Stimulated activated CD4-positive, alpha-beta T cell treated with anti-CD3 and anti-CD28 coated beads, Interleukin-1b, Interleukin-23, amount 100 ng/mL, for 48 hours (primary cell): ENCODE data around the gene DNAH8.
"Not testable (repeated sequence)": the region's sequence is repeated elsewhere in the genome, so short reads cannot be mapped to it uniquely, and the experiment has no call there.

ENCODE experiments used
- DNase-seq: peaks from one replicate; pipeline ENCODE4 v3.0.0-alpha.2; 2020

The DNAH8 gene

DNA sequence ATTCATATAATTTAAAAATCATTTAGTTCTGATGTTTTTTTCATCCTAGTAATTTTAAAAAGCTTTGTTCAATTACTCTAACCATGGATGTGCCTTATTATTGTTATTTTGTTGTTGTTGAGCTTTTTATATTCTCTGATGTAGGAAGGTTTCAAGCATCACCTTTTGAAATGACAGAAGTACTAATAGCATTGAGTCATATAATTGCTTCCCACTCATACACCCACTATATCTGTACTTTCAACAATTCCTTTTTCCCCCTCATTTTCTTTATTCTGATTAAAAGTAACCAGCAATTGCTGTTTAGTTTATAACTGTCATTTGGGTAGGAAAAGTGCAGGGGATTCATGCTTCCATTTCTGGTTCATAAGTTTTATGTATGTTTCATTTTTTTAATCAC lies 38.6 kb downstream of the DNAH8 start:
- DNase-seq = no peak

DNA sequence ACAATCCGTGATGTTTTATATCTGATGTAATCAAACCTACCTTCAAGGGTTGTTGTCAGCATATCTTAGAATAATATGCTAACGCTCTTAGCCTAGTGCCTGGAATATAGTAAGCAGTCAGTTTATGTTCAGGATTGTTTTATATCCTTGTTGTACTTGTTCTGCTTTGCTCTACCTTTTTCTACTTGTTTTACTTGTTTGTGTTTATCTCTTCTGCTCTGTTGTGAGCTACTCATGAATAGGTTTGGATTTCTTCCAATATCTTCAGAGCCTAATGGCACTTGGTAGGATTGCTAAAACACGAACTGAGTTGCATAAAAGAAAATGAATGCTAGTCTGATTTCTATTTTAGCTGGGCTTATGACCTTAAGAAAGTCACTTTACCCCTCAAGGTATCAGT lies 40.1 kb downstream of the DNAH8 start:
- no peak for DNase-seq

DNA sequence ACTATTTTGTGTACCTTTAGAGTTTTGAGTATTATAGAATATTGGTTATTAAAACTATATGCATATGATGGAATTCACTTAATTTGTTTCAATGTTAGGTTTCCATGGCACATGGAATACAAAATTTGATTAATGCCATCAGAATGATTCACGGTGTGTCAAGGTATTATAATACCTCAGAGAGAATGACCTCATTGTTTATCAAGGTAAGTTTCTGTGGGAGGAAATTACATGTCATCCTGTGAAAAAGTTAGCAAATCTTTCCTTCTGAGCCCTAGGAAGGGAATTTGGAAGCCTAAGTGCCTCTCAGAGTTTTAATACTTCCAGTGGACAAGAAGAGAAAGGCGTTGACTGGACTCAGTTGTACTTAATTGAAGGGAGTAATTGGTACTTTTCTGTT lies 40.8 kb downstream of the DNAH8 start:
- no peak for DNase-seq

DNA sequence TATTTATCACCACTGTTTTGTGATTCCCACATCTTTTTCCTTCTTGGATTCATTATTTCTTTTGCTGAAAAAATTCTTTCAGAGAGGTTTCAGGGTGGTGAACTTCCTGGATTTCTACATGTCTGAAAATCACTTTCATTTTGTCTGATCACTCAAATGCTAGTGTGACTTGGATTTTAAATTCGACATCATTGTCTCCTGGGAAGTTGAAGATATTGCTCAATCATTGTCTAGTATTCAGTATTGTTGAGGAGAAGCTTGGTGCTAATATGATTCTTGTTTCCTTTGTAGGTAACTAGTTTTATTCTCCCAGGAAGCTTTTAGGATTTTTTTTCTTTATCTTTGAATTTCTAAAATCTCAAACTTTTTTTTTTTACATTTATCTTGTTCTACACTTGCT lies 45.0 kb downstream of the DNAH8 start:
- DNase-seq = no peak

DNA sequence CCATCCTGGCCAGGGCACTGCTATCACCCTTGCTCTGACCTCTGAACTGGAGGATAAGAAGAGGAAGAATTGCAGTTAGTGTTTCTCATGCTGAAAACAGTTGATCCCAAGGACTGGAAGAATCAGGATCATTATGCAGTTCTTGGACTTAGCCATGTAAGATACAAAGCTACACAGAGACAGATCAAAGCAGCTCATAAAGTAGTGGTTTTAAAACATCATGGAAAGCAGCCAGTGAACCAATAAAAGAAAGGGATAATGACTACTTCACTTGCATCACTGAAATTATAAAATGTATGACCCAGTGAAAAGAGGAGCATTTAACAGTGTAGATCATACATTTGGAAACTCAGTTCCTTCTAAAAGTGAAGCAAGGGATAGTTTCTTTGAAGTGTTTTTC lies 47.7 kb downstream of the DNAH8 start:
- no peak for DNase-seq

DNA sequence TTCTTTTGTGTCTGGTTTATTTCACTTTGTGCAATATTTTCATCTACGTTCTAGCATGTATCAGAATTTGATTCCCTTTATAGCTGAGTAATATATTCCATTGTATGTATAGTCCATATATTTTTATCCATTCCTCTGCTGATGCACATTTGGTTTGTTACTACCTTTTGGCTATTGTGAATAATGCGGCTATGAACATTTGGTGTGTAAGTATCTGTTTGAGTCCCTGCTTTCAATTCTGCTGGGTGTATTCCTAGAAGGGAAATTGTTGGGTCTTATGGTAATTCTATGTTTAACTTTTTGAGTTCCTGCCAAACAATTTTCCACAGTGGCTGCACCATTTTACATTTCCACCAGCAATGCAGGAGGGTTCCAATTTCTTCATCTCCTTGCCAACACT lies 52.4 kb downstream of the DNAH8 start:
- no peak for DNase-seq

DNA sequence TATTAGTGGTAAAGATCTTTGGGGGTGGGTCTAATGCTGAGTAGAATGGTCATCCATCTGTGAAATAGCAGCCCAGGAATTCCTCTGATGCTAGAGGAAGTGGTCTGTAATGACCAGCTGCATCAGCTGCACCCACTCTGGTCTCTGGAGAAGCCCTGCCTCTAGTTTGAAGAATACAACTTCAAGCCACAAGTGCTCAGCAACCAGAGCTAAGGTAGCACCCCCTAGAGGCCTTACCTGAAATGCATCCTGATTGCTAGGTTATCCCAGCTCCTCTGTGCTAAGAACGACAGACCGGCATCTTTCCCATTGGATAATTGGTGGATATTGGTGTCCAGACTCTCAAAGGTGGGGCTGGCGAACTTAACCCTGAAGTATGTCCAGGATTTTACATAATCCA lies 58.2 kb downstream of the DNAH8 start:
- peak; percentile 10 for DNase-seq

DNA sequence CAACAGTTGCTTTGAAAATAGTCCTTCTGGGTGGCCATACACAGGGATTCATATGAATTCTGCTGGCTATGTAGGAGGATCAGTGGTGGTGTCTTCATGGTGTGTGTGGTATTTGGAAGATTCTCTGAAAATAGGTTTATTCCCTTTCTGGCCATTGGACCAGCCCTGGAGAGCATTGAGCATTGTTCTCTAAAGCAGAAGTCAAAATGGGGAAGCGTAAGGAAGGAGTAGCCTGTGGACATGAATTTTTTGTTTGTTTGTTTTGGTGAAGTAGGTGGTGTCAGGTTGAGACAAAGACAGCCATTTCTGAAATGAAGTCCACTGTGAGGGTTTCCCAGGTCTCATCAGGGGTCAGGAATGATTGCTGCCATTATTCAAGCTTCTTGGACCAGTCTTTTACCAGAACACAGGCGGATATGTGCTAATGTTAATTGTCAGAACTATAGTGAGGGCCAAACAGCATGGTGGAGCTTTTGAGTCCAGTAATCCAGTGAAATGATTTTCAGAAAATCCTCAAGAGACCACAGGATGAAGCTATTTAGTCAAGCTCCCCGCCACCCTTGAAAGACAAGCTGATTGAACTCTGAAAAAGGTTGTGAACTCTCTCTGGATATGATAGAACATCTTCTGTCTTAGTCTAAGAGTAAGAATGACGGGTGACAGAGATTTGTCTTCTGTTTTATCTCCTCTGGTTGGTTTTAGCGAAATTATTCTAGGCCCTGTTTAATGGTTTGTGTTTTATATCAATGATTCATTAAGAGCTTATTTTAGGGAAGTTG lies 60.0 kb downstream of the DNAH8 start:
- no peak for DNase-seq

DNA sequence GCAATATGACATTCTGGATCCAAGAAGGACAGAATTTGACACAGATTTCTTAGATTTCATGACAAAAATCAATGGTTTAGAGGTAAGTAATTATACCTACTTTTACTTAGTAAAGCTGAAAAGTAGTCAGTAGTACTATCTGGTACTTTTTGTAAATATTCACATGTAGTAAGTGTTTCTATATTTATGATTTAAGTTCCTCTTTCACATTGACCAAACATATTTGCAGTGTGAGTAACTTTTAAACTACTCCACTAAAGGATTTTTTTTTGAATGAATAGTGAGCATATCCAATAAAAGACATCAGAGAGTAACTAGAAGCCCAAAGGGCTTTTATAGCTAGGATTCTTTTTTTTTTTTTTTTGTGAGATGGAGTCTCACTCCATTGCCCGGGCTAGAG lies 60.8 kb downstream of the DNAH8 start:
- no peak for DNase-seq

DNA sequence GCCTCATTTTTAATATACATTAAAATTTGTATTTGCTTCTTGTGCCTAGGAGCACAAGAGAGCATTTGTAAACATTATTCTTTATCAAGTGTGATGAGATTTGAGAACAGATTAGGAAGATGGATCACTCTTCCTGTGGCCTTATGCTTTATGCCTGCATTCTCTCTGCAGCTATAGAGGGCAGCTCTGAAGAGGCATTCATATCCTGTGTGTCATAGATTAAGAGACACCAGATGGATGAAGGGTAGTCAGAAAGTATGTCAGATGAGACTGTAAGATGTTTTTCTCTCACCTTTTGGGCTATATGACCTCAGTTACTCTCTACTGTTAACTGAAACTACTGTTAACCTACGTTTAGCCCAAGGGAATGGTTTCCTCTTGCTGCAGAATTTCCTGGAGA lies 61.4 kb downstream of the DNAH8 start:
- no peak for DNase-seq

DNA sequence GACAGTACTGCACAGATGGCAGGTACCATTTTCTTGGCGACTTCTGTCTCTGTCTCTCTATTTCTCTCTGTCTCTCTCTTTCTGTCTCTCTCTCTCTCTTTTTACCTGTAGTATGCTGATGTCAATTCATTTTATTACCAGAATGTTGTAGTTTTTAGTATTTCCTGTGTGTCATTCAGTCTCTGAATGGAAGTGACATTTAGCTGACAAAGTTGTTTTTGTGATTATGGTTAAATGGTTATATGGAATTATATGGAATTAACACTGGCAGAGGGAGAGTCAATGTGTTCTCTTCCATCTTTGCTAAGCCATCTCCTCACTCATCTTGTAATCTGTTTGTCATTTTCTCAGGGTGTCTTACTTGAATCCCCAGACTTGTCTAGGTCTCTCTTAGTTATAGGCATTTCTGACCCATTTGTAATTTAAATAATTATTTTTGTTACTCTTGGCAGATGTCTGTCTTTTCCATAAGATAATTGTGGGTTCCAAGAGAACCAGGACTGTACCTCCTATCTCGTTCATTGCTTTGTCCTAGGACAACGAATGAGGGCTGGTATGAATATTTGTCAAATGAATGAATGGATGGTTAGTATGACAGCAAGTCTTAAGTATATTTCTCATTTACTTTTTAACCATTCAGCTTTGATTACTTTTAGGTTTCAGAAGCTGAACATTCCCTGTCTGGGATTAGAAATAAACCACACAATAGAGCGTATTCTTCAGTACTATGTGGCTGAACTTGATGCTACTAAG lies 64.4 kb downstream of the DNAH8 start:
- DNase-seq = no peak

DNA sequence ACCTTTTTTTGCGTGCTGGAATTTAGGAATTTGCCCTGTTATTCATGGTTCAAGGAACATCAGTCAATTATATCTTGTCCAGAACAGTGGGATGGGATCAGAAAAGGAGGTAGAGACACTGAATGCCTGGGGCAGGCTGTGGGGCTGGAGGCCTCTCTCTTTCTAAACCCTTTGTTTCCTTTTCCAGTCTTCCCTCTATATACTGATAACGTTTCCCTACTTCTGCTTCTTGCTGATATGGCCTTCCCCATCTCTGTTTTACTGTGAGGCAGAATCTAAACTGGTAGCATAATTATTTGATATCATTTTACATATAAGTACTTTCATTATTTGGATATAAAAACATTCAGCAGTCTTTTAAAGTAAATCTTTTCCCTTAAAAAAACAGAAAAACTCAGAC lies 67.5 kb downstream of the DNAH8 start:
- DNase-seq = no peak

DNA sequence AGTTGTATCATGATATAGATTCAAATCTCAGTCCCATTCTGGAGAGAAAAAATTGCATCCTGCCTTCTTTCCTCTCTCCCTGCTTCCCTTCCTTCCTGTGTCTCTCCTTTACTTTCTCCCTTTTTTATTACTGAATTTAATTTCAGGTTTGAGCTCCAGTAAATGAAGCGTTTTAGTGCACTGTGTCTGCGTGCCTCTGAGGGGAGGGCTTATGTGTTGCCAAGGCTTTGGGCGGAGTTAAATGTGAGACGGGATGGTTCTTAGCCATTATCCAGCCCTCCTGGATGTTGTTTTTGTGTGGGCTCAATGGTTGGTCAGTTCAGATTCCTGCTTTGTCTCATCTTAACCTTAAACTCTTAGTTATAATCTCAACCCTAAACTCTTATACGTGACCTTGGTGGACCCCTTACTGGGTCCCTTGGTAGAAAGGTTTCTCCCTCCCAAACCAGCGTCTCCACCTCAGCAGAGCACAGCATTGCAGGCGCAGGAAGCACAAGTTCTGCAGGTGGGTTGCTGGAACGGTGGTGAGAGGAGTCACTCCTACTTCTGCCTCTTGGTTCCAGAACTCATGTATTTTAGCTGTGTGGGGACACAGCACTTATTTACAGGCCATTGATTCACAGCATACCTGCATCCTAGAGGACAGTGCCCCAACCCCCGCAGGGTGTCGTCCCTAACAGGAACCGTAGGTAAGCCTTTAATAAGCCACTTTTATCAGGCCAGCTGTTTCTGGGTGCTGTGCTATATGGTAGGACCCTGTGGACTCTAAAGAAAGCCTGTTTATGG lies 68.5 kb downstream of the DNAH8 start:
- DNase-seq = no peak

DNA sequence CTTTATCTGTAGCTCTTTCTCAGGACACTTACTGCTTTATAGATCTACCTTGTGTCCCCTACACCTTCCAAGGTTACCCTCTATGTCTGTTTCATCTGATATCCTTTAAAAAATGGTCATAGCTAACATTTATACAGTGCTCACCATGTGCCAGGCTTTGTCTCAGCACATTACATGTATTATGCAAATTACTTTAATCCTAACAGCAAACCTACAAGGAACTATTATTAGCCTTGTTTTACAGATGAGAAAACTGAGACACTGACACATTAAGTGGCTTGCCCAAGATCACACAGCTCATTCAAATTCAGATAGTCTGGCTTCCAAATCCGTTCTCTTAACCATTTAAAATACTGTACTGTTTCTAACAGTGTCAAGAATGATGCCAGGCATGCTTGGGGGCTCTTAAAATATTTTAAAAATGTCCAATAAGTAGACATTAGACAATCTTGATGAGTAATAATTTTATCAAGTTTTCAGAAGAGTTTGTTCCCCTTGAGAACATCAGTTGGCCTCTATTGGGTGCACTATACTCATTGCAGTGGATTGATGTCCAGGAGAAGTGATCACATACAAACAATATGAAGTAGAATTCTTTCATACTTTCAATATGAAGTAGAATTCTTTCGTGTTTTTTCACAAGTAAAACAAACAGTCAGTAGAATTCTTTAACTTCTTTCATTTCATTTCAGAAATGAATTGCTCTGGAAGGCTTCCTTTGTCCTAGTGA lies 69.6 kb downstream of the DNAH8 start:
- DNase-seq = no peak

DNA sequence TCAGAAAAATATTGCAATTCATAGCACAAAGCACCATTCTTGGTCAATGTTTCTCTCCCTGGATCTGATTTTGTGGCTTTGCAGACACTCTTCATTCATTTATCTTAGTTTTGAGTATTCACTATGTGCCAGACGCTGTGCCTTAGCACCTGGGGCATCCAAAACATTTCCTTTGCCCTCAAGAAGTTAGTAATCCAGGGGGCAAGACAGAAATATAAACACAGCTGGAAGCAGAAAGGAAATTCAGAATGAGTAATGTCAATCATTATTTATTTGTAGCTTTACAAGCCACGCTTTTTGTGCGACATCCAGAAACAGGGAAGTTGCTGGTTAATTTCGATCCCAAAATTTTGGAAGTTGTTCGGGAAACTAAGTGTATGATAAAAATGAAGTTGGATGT lies 71.4 kb downstream of the DNAH8 start:
- DNase-seq = no peak

DNA sequence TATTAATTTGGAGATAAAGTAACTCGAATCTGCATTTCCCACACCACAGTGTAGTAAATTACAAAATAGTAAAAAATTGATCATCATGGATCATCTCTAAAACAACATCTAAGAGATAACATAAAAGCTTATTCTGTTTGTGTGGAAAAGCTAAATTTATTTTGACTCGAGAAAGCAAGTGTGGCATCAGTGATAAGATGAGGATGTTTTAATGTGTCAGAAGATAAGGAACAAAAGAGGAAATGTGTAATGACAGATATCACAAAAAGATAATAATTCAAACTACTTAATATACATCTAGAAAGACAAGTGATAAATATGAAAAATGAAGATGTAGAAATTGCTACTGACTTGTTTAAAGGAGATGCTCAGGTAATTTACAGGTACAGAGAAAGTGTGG lies 74.1 kb downstream of the DNAH8 start:
- no peak for DNase-seq

DNA sequence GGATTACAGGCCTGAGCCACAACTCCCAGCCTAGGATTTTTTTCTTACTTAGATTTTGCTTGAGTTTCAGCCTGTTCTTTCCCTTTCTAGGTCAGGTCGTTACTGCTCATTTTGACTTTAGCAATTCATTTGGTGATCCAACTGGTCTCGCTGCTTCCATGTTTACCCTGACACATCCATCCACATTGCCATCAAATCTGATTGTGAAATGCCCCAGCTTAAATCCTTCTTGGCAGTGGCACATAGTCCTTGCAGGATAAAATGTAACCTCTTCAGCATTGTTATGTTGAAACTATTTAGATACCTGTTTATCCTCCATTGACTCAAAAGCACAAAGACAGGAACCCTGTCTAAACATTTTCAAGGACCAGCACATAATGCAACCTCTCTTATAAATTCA lies 77.2 kb downstream of the DNAH8 start:
- DNase-seq = no peak

DNA sequence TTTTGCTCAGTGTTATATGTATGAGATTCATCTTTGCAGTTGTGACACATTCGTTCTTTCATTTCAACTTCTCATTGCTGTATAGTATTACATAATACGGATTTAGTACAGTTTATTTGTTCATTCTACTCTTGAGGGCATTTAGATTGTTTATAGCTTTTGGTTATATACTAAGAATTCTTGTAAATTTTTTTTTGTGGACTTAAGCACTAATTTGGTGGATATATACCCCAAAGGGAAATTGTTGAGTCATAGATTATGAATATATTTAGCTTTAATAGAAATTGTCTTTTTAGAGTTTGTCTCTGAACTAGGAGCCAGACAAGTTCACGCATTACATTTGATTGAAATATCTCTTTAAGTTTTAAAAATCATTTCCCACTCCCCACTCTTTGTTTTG lies 79.6 kb downstream of the DNAH8 start:
- DNase-seq = no peak

DNA sequence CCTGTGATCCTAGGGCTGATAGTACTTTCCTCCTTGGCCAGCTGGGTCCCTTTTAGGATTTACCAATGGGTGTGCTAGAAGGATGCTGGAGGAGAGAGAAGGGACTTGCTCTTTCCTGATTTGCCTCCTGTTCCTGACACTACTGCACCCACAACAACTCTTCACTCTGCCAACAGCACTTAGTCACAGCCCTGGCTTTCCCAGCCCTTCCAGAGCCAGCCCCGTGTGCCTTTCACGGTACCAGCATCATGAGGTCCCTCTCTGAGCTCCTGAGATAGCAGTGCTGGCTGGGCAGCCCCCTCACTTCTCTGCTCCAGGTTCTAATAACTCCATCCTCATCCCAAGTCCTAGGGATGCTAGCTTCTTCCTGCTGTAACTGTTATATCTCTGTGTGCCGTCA lies 80.9 kb downstream of the DNAH8 start:
- no peak for DNase-seq

DNA sequence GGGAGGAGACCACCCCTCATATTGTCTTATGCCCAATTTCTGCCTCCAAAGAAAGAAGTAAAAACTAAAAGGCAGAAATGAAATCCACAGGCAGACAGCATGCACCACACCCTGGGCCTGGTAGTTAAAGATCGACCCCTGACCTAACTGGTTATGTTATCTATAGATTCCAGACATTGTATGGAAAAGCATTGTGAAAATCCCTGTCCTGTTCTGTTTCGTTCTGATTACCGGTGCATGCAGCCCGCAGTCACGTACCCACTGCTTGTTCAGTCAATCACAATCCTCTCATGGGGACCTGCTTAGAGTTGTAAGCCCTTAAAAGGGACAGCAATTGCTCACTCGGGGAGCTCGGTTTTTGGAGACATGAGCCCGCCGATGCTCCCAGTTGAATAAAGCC lies 81.3 kb downstream of the DNAH8 start:
- DNase-seq = not testable (repeated sequence)

DNA sequence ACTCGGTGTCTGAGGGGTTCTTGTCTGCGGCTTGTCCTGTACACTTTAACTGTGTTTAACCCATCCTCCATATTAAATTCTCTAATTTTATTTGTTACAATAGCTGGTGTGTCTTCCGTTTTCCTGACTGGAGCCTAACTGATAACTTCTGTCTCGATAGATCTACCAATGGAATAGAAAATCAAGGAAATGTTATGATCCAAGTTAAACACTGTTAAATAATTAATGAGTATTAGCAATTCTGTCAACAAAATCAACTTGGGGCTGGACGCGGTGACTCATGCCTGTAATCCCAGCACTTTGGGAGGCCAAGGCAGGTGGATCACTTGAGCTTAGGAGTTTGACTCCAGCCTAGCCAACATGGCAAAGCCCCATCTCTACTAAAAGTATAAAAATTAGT lies 81.7 kb downstream of the DNAH8 start:
- DNase-seq = no peak

DNA sequence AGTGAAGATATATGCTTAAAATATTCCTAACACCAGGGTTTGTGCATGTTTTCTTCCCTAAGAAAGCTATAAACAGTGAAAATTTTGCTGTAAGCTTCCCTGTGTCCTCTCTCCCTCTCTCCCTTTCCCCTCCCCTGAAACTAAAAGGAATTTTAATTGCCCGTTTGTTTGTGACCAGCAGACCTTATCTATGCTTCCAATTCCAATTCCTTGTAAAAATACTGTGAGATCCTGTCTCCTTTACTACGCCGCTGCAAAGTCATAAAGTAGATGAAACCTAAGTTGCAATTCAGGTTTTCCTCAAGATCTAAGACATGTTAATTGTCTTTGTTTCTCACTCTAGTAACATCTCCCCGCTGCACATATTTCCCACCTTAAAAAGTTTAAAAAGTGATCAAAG lies 82.3 kb downstream of the DNAH8 start:
- no peak for DNase-seq

DNA sequence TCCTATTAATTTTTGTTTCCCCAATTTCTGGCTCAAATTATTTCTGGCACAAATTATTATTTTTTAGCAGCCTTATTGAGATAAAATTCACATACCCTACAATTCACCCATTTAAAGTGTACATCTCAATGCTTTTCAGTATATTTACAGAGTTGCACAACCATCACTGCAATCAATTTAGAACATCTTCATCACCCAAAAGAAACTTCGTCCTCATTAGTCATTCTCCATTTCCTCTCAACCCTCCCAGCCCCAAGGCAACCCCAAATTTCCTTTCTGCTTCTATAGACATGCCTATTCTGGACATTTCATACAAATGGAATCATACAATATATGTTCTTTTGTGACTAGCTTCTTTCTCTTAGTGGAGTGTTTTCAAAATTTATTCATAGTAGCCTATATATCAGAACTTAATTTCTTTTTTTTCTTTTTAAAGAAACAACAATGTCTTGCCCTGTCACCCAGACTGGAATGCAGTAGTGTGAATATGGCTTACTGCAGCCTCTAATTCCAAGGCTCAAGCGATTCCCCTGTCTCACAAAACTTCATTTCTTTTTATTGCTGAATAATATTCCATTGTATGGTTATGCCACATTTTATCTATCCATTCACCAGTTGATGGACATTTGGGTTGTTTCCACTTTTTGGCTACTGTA lies 84.5 kb downstream of the DNAH8 start:
- DNase-seq = no peak
